AG10803 (cell line): ENCODE measurements around the gene STK32C.
A peak's percentile ranks its signal among the peaks of the same experiment; 100 is the strongest.

Experiments used
- DNase-seq: peaks from one replicate; pipeline ENCODE4 v3.0.0; 2010; ENCODE audit warnings: low read depth
- H3K4me3 ChIP-seq: 2 replicates; pipeline ENCODE4 v1.5.1; 2011; ENCODE audit warnings: mild to moderate bottlenecking, low read length, control low read depth
- CTCF ChIP-seq: conservative IDR thresholded peaks from 2 replicates; pipeline ENCODE4 v1.5.1; 2011; ENCODE audit warnings: mild to moderate bottlenecking, low read length, control low read depth, inconsistent platforms

Gene STK32C

DNA sequence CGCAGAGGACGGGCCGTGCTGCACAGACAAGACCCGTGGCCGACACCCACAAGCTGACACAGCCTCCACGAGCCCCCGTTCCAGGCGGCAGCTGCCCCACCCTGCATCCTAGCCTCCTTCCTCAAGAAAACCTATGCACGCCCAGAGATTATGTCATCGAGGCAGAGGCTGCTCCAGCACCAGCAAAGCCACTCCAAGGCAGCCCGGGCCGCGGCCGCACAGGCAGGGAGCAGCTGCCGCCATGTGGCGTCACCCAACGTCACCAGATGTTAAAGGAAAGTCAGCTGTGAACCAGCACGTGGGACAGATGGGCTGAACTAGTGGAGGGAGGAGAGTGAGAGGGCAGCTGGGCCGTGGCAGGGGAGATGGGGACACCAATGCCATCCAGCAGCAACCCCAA lies 59.8 kb downstream of the STK32C start:
- DNase-seq = peak; percentile 11
- no peak for TF ChIP-seq CTCF
- H3K4me3 ChIP-seq = no peak overlapping the region

DNA sequence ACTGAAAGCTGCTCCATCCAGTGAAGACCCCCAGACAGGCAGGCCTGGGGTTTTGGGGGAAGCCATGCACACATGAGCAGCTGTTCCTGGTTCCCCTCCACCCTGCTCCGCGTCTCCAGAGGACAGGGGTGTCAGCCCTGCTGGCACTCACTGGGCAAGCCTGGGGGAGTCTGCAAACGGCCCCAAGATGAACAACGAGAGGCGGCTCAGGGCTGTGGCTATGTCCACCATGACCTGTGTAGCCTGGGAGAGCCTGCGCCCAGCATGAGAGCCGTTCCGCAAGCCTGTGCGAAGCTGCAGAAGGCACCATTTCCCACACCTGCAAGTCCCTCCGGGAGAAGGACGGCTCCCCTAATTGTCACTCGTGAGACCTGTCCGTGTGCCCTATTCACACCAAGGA lies 61.5 kb downstream of the STK32C start:
- TF ChIP-seq CTCF = no peak
- H3K4me3 ChIP-seq = no peak overlapping the region
- DNase-seq = no peak

DNA sequence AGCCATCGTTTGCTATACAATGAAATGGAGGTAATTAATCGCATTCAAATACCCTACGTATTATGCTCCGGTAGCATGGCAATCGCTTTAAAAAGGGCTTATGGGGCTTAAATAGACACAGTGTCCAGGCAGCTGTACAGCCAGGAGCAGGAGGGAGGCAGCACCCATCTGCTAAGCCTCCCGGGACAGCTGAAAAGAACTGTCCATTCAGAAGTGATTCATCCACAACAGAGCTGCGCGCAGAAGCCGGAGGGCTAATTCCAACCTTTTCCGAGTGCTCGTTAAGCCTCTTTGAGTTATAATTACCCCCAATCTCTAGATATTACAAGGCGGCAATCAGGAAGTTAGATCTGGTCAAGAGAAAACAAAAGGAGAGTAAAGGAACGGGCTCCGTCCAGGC lies 62.7 kb downstream of the STK32C start:
- no peak for DNase-seq
- no peak overlapping the region for H3K4me3 ChIP-seq
- no peak for TF ChIP-seq CTCF

DNA sequence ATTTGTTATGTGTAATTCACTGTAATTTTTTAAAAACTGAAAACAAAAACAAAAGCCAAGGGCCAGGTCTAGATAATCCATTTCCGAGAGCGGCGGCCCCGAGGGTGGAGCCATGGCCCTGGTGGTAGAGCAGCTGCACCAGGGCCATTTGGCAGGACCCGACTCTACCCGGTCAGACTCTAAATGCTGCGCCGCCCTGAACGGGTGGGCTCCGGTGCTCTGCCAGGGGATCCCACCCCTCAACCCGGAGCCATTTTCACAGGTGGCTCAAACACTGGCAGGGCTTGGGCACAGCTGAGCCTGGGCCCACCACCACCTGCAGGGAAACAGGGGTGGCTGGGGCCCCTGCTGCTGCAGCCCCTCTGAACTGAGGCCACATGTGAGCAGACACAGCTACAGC lies 64.1 kb downstream of the STK32C start:
- DNase-seq = no peak
- no peak overlapping the region for H3K4me3 ChIP-seq
- no peak for TF ChIP-seq CTCF

DNA sequence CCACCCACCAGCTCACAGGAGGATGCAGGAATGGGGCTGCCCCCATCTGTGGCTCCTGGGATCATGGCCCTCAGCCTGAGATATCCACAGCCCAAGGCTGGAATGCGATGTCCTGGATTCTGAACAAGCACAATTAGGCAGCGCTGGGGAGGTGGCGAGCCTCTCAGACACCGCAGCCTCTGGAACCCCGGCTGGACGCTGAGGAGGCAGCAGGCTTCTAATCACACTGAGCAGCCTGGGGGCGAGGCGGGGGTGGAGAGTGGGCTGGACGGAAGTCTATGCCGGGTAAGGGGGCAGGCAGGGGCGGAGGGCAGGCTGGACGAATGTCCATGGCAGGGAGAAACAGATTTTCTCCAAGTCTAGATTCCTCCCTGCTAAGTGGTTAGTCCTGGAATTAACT lies 64.6 kb downstream of the STK32C start:
- no peak overlapping the region for H3K4me3 ChIP-seq
- TF ChIP-seq CTCF = no peak
- no peak for DNase-seq

DNA sequence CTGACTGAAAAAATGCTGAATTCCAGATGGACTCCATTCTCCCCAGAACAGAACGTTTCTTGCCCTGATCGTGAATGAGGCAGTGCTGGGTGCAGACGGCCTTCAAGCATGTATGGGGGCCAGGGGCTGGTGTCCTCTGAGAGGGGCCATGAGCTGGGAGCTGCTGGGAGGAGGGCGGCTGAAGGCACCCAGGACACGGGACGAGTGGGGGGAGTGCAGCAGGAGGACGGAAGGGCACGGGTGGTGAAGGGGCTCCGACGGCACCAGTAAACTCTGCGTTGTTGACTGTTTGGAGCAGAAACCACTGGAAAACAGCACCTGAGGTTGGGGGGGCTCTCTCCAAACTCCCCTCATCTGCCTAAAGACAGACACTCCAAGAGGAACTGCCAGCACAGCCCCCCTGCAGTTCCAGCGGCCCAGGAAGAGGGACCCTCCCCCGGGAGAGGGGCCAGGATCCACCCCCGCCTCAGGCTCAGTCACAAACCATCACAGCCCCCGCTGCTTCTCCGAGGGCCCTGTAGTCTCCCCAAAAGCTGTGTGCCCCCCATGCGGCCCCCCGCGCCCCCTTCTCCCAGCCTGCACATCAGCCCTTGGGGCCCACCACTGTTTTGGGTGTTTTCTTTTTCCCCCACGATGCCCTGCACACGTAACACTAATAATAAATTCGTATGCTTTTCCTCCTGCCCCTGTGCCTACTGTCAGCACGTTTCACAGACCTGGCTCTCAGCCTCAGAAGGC lies 65.5 kb downstream of the STK32C start:
- no peak for TF ChIP-seq CTCF
- no peak overlapping the region for H3K4me3 ChIP-seq
- DNase-seq = no peak

DNA sequence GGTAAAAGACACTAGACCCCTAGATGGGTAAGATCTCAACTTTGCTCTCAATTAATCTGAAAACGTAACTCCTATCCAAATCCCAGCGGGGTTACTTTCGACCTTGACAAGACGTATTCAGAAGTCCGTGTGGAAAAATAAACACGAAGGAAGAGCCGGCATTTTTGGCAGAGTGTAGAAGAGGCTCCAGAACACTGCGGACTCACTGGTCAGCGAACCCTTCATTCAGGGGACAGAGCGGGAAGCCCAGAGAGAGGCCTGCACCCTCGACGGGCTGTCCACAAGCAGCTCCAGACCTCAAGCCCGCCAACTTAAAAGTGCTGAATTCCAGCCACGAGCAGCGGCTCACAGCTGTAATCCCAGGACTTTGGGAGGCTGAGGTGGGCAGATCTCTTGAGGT lies 66.3 kb downstream of the STK32C start:
- DNase-seq = no peak
- H3K4me3 ChIP-seq = no peak overlapping the region
- TF ChIP-seq CTCF = no peak
